H9 (cell line): ENCODE measurements around the gene USP20. TPM values are rescaled to one million over a fixed set of nuclear protein-coding genes. Genes with fewer than 3 reads are reported as not detected.

Source experiments
- DNase-seq: peaks from one replicate; pipeline ENCODE4 v3.0.0-alpha.2; 2017
- H2AFZ ChIP-seq: one replicate; pipeline ENCODE4 v1.6.1; 2013; ENCODE audit warnings: mild to moderate bottlenecking, low read length, control low read depth, moderate library complexity
- H2AK5ac ChIP-seq: 2 replicates; pipeline ENCODE4 v1.6.1; 2013; ENCODE audit warnings: low read length, control low read depth, mixed read lengths; ENCODE audit not compliant: insufficient read length
- H2BK120ac ChIP-seq: one replicate; pipeline ENCODE4 v1.6.1; 2013; ENCODE audit warnings: low read depth, mild to moderate bottlenecking, low read length, control low read depth, inconsistent platforms; ENCODE audit not compliant: poor library complexity, severe bottlenecking
- H2BK12ac ChIP-seq: 2 replicates; pipeline ENCODE4 v1.6.1; 2013; ENCODE audit warnings: low read length, control low read depth, mixed read lengths, low read depth; ENCODE audit not compliant: insufficient read length
- H2BK15ac ChIP-seq: 2 replicates; pipeline ENCODE4 v1.6.1; 2013; ENCODE audit warnings: low read depth, low read length, control low read depth
- H2BK20ac ChIP-seq: one replicate; pipeline ENCODE4 v1.6.1; 2013; ENCODE audit warnings: low read depth, mild to moderate bottlenecking, low read length, control low read depth, inconsistent platforms; ENCODE audit not compliant: poor library complexity, severe bottlenecking
- H2BK5ac ChIP-seq: 2 replicates; pipeline ENCODE4 v1.6.1; 2013; ENCODE audit warnings: low read length, control low read depth, mixed read lengths; ENCODE audit not compliant: insufficient read length
- H3K14ac ChIP-seq: 2 replicates; pipeline ENCODE4 v1.6.1; 2013; ENCODE audit warnings: low read length, control low read depth; ENCODE audit not compliant: insufficient read depth
- H3K18ac ChIP-seq: 2 replicates; pipeline ENCODE4 v1.6.1; 2013; ENCODE audit warnings: low read depth, mild to moderate bottlenecking, mixed read lengths, low read length, control low read depth; ENCODE audit not compliant: insufficient read length
- H3K23ac ChIP-seq: 2 replicates; pipeline ENCODE4 v1.6.1; 2013; ENCODE audit warnings: low read length, control low read depth, mixed read lengths, low read depth; ENCODE audit not compliant: insufficient read length
- H3K23me2 ChIP-seq: 2 replicates; pipeline ENCODE4 v1.6.1; 2013; ENCODE audit warnings: low read depth, mild to moderate bottlenecking, mixed read lengths, low read length, control low read depth; ENCODE audit not compliant: insufficient read length, poor library complexity, severe bottlenecking
- H3K27ac ChIP-seq: 2 replicates; pipeline ENCODE4 v1.5.1; 2013; ENCODE audit warnings: low read length, control low read depth, mixed read lengths, low read depth; ENCODE audit not compliant: insufficient read length
- H3K27me3 ChIP-seq: 2 replicates; pipeline ENCODE4 v1.6.1; 2013; ENCODE audit warnings: low read length, control low read depth, inconsistent platforms; ENCODE audit not compliant: insufficient read depth
- H3K4ac ChIP-seq: 2 replicates; pipeline ENCODE4 v1.6.1; 2013; ENCODE audit warnings: low read depth, mild to moderate bottlenecking, control low read depth, inconsistent platforms, low read length, moderate library complexity
- H3K4me1 ChIP-seq: 2 replicates; pipeline ENCODE4 v1.6.1; 2013; ENCODE audit warnings: low read length, control low read depth, inconsistent platforms; ENCODE audit not compliant: insufficient read depth
- H3K4me2 ChIP-seq: 2 replicates; pipeline ENCODE4 v1.6.1; 2013; ENCODE audit warnings: low read length, control low read depth, mixed read lengths; ENCODE audit not compliant: insufficient read length, insufficient read depth
- H3K56ac ChIP-seq: 2 replicates; pipeline ENCODE4 v1.6.1; 2013; ENCODE audit warnings: low read depth, mild to moderate bottlenecking, mixed read lengths, low read length, control low read depth; ENCODE audit not compliant: insufficient read length
- H3K79me1 ChIP-seq: 2 replicates; pipeline ENCODE4 v1.6.1; 2013; ENCODE audit warnings: low read depth, mild to moderate bottlenecking, moderate library complexity, low read length, control low read depth, inconsistent platforms; ENCODE audit not compliant: insufficient read depth, poor library complexity, severe bottlenecking
- H3K79me2 ChIP-seq: 2 replicates; pipeline ENCODE4 v1.6.1; 2013; ENCODE audit warnings: low read length, control low read depth, inconsistent platforms; ENCODE audit not compliant: insufficient read depth
- H3K9ac ChIP-seq: 2 replicates; pipeline ENCODE4 v1.6.1; 2013; ENCODE audit warnings: low read length, control low read depth, mixed read lengths; ENCODE audit not compliant: insufficient read length; ENCODE audit errors: extremely low read depth
- H3K9me3 ChIP-seq: one replicate; pipeline ENCODE4 v1.6.1; 2013; ENCODE audit warnings: low read depth, low read length, inconsistent platforms; ENCODE audit not compliant: control insufficient read depth
- H3T11ph ChIP-seq: one replicate; pipeline ENCODE4 v1.6.1; 2013; ENCODE audit warnings: mild to moderate bottlenecking, low read length, control low read depth, inconsistent platforms
- H4K20me1 ChIP-seq: one replicate; pipeline ENCODE4 v1.6.1; 2013; ENCODE audit not compliant: control insufficient read depth, insufficient read length, insufficient read depth
- H4K5ac ChIP-seq: 2 replicates; pipeline ENCODE4 v1.6.1; 2013; ENCODE audit warnings: low read depth, mild to moderate bottlenecking, mixed read lengths, low read length, control low read depth; ENCODE audit not compliant: insufficient read length
- H4K8ac ChIP-seq: replicated peaks from 2 replicates; pipeline ENCODE4 v1.6.1; 2013; ENCODE audit warnings: low read length, control low read depth, mixed read lengths, low read depth; ENCODE audit not compliant: insufficient read length
- H4K91ac ChIP-seq: 2 replicates; pipeline ENCODE4 v1.6.1; 2013; ENCODE audit warnings: low read depth, mild to moderate bottlenecking, moderate library complexity, mixed read lengths, low read length, control low read depth; ENCODE audit not compliant: insufficient read length
- H3K27ac Mint-ChIP-seq, 3 experiments: 2 replicates in 2 of 3; 3 replicates in 1 of 3; pipeline ENCODE4 v1.8.0; 2020 to 2021; ENCODE audit warnings: mixed read lengths in 3 of 3, mild to moderate bottlenecking in 1 of 3, moderate library complexity in 1 of 3
- H3K27me3 Mint-ChIP-seq: 2 replicates; pipeline ENCODE4 v1.8.0; 2021; ENCODE audit warnings: low read depth, mild to moderate bottlenecking, moderate library complexity, mixed read lengths
- H3K36me3 Mint-ChIP-seq, 3 experiments: 2 replicates in 2 of 3; 3 replicates in 1 of 3; pipeline ENCODE4 v1.8.0; 2020 to 2021; ENCODE audit warnings: low read depth in 3 of 3, mixed read lengths in 3 of 3; ENCODE audit not compliant: insufficient read depth in 1 of 3
- H3K4me1 Mint-ChIP-seq, 2 experiments: 2 replicates each; pipeline ENCODE4 v1.8.0; 2020; ENCODE audit warnings: mixed read lengths in 2 of 2
- H3K4me3 Mint-ChIP-seq, 2 experiments: 2 replicates in 1 of 2; 3 replicates in 1 of 2; pipeline ENCODE4 v1.8.0; 2020 to 2021; ENCODE audit warnings: mild to moderate bottlenecking in 2 of 2, mixed read lengths in 2 of 2, moderate library complexity in 1 of 2
- H3K9me3 Mint-ChIP-seq, 2 experiments: 2 replicates in 1 of 2; 3 replicates in 1 of 2; pipeline ENCODE4 v1.8.0; 2020; ENCODE audit warnings: mild to moderate bottlenecking in 2 of 2, mixed read lengths in 2 of 2, moderate library complexity in 1 of 2
- WGBS: extraction: QIAGEN DNeasy Blood & Tissue Kit; methylation state at CpG from one replicate; pipeline ENCODE4 v1.1.7; 2013; ENCODE audit warnings: missing lambda C conversion rate, low lambda C conversion rate, mixed read lengths; ENCODE audit not compliant: insufficient read length; ENCODE audit errors: extremely low coverage; 5-methylcytosine and 5-hydroxymethylcytosine counted together
- total RNA-seq: library from RNA; stranded (reverse); gene quantifications from 2 replicates; pipeline ENCODE4 v1.2.1, GENCODE V29; 2021
- TF ChIP-seq, protein P1 (sequence below): fragments of 200-600 bp; sonication (generic); conservative IDR thresholded peaks from 3 replicates; pipeline ENCODE4 v1.8.0; 2021; ENCODE audit warnings: antibody characterized with exemption, mild to moderate bottlenecking

Gene USP20
- total RNA-seq, 1 experiment from 2014 or later, result 20.9 TPM

- Histone ChIP-seq H3K4ac (no peak overlapping the region), H4K20me1 (no peaks in the 10 kb centered on the region), H2BK120ac (no peak overlapping the region), H3K23me2 (no peaks in the 10 kb centered on the region), H3K4me1 (peaks cover 6% of the 10 kb centered on the region; the same call in 1 of the 2 replicates), H2BK20ac (no peak overlapping the region), H2AK5ac (no peak overlapping the region), H3K23ac (no peak overlapping the region), H4K8ac (no peak overlapping the region), H3K27me3 (no peaks in the 10 kb centered on the region), H3K27ac (no peak overlapping the region), H4K5ac (no peak overlapping the region), H3K4me2 (peak overlapping the region; percentile 67), H3K9me3 (no peaks in the 10 kb centered on the region), H3K56ac (no peak overlapping the region), H3K79me2 (no peaks in the 10 kb centered on the region), H3T11ph (no peak overlapping the region), H2AFZ (no peak overlapping the region), H2BK5ac (no peak overlapping the region), H2BK12ac (no peak overlapping the region), H3K9ac (no peak overlapping the region), H4K91ac (no peak overlapping the region), H2BK15ac (no peak overlapping the region), H3K14ac (no peak overlapping the region), H3K79me1 (no peaks in the 10 kb centered on the region), H3K18ac (peak overlapping the region; percentile 35)
- no peaks in the 10 kb centered on the region for H3K9me3 Mint-ChIP-seq
- DNase-seq, result peak; percentile 76
- no CpG with 5 or more reads among the region's 31 CpGs for WGBS
- H3K27ac Mint-ChIP-seq, result peak overlapping the region; percentile 79 to 89 (median 87)
- H3K27me3 Mint-ChIP-seq, result no peaks in the 10 kb centered on the region
- peaks cover 3 to 9% (median 4%) of the 10 kb centered on the region in 3 experiments; a peak in 6 of 7 replicates for H3K36me3 Mint-ChIP-seq
- peak overlapping the region; percentile 60 to 74 for H3K4me3 Mint-ChIP-seq
- TF ChIP-seq, protein P1, sequence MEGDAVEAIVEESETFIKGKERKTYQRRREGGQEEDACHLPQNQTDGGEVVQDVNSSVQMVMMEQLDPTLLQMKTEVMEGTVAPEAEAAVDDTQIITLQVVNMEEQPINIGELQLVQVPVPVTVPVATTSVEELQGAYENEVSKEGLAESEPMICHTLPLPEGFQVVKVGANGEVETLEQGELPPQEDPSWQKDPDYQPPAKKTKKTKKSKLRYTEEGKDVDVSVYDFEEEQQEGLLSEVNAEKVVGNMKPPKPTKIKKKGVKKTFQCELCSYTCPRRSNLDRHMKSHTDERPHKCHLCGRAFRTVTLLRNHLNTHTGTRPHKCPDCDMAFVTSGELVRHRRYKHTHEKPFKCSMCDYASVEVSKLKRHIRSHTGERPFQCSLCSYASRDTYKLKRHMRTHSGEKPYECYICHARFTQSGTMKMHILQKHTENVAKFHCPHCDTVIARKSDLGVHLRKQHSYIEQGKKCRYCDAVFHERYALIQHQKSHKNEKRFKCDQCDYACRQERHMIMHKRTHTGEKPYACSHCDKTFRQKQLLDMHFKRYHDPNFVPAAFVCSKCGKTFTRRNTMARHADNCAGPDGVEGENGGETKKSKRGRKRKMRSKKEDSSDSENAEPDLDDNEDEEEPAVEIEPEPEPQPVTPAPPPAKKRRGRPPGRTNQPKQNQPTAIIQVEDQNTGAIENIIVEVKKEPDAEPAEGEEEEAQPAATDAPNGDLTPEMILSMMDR, result no peak
- H3K4me1 Mint-ChIP-seq, result peaks cover 48 to 53% of the 10 kb centered on the region in 2 experiments
Observed at GRCh38 chr9:129889122-129889940, 54.1 kb downstream of the USP20 start.
